HG02981 (cell line): ENCODE data around the gene GALNT2.
A peak's percentile ranks its signal among the peaks of the same experiment; 100 is the strongest.

ENCODE experiments used
- ATAC-seq: cut with Tn5 transposase; IDR thresholded peaks from one replicate; pipeline ENCODE4 v1.9.1; 2021; ENCODE audit warnings: mild to moderate bottlenecking, moderate library complexity; ENCODE audit not compliant: unreplicated experiment

GALNT2 gene

DNA sequence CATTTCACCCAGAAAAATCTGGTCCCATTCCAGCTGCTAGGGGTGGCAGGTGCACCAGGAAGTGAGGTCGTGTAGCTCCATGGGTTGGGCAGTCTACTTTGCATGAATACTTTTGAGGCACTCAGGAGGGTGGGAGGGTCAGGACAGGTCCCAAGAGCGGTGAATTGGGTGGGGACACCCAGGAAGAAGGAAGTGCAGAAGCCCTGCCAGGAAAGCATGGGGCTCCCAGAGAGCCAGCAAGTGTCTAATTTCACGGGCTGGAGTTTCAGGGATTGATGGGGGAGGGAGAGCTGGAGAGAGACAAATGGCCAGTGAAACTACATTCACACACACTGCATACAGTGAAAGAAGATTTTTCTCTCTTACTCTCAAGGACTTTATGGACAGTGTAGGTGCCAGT is 137.8 kb downstream of the GALNT2 start:
- no peak for ATAC-seq

DNA sequence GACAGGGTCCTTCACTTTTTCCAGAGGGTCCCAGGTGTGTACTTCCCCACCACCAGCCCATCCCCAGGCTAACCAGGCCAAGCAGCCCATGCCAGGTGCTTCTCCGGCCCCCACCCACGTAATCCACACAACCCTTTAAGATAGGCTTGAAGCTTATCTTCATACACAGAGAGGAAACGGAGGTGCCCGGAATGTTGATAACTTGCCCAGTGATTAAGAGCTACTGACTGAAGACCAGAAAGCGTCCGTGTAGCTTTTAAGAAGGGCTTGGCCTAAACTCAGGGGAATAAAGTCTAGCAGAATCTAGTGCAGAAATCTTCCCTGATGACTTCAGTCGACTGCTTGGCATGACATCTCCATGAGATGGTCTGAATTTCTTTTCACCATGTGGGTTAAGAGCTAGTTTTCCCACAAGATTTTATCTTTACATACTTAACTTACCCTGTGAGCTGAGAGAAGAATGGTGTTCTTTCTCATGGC is 138.7 kb downstream of the GALNT2 start:
- ATAC-seq: no peak

GRCh38 chr1:230206207-230206606 is 139.2 kb downstream of the GALNT2 start:
- no peak for ATAC-seq

- no peak for ATAC-seq
These were observed 139.9 kb downstream of the GALNT2 start for GRCh38 chr1:230206976-230207375.

GRCh38 chr1:230207598-230207997 is 140.6 kb downstream of the GALNT2 start:
- no peak for ATAC-seq

- peak; percentile 58 for ATAC-seq
These were observed 141.7 kb downstream of the GALNT2 start for GRCh38 chr1:230208619-230209261.

- ATAC-seq: no peak
These were observed 143.4 kb downstream of the GALNT2 start for GRCh38 chr1:230210326-230210980.

GRCh38 chr1:230210981-230211336 is 143.9 kb downstream of the GALNT2 start:
- no peak for ATAC-seq

DNA sequence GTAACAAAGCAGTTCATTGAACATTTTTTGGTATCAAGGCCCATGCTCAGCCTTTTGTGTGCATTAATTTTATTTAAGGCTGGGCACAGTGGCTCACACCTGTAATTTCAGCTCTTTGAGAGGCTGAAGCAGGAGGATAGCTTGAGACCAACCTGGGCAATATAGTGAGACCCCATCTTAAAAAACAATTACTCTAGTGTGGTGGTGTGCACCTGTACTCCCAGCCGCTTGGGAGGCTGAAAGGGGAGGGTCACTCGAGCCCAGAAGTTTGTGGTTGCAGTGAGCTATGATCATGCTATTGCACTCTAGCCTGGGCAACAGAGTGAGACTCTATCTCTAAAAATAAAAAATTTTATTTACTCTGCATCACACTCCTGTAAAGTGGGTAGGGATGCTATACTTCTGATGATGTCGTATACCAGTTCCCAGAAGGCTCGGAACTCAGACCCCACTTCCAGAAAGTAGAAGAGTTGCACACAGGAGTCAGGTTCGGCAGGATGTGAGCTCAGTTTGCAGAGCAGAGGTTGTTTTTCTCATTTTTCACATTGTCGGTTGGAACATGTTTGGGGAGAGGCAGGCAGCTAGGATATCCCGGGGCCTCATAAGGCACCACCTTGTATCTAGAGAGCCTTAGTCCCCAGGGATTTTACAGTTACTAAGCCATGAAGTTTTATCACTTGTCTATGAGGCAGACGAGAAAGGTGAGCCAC is 144.6 kb downstream of the GALNT2 start:
- no peak for ATAC-seq

DNA sequence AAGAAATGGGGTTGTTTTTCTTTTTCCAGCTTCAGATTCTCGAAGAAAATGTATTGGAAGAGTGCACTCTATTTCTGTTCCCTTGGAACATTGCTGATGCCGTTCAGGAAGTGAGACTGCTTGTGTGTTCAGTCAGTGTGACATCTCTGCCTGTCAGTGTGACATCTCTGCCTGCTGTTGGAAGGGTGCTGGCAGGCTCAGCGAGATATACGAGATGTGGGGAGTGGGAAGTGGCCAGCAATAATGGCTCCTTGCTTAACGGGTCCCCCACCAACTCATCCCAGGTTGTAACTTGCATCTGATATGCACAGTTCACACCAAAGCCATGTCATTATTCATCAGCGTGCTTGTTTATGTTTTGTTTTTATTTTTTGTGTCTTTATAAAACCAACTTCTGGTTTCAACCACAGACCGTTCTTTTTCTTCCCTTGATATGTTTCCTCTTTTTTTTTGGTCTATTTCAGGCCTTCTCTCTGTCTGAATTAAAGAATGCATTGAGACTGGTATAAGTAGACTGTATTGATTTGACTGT is 145.4 kb downstream of the GALNT2 start:
- peak; percentile 34 for ATAC-seq

GRCh38 chr1:230215031-230215430 is 148.0 kb downstream of the GALNT2 start:
- ATAC-seq: no peak

- no peak for ATAC-seq
These were observed 148.5 kb downstream of the GALNT2 start for GRCh38 chr1:230215529-230215928.

DNA sequence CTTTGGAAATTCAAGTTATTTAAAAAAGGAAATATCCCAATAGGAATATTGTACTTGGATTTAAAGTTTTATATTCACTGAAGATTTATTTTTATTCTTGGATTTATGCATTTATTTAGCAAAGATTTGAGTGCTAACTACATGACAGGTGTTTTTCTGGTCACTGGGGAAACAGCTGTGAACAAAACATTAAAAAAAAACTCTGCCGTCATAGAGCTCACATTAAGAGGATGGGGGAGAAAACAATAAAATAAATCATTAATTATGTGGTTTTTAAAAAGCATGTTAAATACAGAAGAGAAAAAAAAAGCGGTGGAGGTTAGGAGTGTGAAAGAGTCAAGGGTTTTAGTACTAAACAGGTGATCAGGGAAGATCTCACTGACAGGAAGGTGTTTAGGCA is 149.9 kb downstream of the GALNT2 start:
- ATAC-seq: no peak

DNA sequence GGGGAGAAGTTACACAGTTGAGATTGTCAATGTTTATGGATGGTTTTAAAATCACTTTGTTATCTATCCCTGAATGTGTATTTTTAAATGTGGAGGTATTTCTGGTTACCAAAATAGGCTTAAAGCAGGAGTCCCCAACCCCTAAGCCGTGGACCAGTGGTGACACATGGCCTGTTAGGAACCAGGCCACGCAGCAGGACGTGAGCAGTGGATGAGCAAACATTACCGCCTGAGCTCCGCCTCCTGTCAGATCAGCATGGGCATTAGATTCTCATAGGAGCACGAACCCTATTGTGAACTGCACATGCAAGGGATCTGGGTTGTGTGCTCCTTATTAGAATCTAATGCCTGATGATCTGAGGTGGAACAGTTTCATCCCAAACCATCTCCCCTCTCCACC is 151.6 kb downstream of the GALNT2 start:
- no peak for ATAC-seq

- no peak for ATAC-seq
These were observed 152.4 kb downstream of the GALNT2 start for GRCh38 chr1:230219174-230220067.

DNA sequence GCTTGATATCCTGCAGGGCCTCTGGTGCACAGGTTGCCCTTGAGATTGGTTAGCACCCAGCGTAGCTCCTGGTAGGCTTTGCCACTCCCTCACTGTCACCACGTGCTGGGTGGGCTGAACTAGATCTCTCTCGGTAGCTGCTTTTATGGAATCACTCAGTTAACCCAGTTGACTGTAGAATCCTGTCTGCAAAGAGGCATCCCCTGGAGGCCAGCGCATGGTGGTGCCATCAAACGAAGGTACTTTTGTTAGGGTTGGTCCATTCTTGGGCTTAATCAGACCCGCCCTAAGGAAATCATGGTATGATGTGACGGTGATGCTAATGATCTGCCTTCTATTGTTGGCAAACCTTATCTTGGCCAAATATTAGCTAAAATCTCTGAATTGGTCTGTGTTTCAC is 153.4 kb downstream of the GALNT2 start:
- no peak for ATAC-seq

DNA sequence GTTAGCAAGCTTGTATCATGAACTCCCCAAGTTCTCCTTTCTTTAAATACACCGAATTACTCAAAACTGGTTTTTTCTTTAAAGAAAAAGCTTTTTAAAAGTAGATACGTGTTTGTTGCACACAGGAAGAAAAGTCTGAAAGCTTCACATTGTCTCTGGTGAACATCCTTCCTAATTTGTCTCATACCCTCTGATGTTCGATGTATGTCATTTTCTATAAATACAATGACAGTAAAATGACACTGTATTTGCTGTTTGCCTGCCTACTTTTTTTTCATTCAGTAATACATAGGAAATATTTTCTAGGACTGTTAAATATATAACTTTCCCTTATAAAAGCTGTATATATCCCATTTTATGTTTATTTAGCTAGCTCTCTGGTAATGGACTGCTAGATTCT is 153.9 kb downstream of the GALNT2 start:
- ATAC-seq: no peak

GRCh38 chr1:230222678-230223077 is 155.6 kb downstream of the GALNT2 start:
- peak; percentile 82 for ATAC-seq

DNA sequence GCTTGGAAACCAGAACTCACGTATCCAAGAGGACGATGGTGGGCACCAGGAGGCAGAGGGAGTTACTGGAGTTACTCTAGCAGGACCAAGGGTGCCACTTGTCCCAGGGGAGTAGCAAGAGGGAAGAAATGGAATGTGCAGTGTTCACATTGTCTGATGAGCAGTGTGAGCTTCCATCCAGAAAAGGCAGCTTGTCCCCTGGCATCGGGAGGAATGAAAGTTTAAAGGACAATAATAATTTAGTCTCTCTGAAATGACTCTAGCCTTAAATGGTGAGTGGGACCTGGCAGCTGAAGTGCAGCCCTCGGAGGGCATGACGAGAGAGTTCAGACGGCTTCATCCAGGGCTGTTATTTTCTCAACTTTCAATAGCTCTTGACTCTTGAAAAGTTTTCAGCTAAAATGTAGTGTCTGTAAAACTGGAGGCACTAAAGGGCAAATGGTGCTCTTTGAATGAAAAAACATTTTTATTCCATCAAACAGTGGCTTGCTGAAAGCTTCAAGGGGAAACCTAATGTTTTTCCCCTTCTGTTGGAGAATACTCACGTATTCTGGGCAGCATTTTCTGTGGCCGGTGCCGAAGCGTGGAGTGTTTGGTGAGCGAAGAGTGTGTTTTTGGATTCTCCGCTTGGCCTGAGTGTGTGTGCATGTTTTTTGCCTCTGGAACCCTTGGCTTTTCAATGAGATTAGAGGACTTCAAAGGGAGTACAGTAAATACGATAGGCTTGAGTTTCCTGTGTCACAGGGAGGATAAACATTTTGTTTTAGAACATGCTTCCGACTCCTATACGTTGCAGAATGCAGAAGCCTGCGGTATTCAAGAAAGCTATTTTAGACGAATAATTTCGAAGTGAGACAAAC is 157.3 kb downstream of the GALNT2 start:
- ATAC-seq: no peak
